Right lung (tissue), 10 donors: ENCODE measurements around the gene NTNG2. TPM values are rescaled to one million over a fixed set of nuclear protein-coding genes. Genes with fewer than 3 reads are reported as not detected.
"Not testable (repeated sequence)": the region's sequence is repeated elsewhere in the genome, so short reads cannot be mapped to it uniquely, and the experiment has no call there.

Source experiments
- DNase-seq, 2 donors: peaks; one replicate each; pipeline ENCODE4 v3.0.0-alpha.2; 2013
- long read RNA-seq, 8 donors: transcript quantifications; one replicate each; lab custom pipeline, GENCODE V29; 2026
- polyA plus RNA-seq, 5 donors: library from polyadenylated mRNA; unstranded; fragments of 120-200 nt; gene quantifications; one replicate each; pipeline versions ENCODE4 v1.2.1 to v1.2.3, GENCODE V29; 2013; ENCODE audit warnings: inconsistent platforms in 1 of 5, low replicate concordance in 1 of 5; ENCODE audit not compliant: insufficient read length in 5 of 5, insufficient read depth in 1 of 5

NTNG2 gene, protein sequence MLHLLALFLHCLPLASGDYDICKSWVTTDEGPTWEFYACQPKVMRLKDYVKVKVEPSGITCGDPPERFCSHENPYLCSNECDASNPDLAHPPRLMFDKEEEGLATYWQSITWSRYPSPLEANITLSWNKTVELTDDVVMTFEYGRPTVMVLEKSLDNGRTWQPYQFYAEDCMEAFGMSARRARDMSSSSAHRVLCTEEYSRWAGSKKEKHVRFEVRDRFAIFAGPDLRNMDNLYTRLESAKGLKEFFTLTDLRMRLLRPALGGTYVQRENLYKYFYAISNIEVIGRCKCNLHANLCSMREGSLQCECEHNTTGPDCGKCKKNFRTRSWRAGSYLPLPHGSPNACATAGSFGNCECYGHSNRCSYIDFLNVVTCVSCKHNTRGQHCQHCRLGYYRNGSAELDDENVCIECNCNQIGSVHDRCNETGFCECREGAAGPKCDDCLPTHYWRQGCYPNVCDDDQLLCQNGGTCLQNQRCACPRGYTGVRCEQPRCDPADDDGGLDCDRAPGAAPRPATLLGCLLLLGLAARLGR
- 1 to 10 TPM in 1 of 5 donors, under 1 TPM in 4; 0.46 to 1.4 (median 0.59) TPM for polyA plus RNA-seq
- long read RNA-seq, donor 1 = 0 reads
- long read RNA-seq, donor 2, partial matches to known transcripts = 0 of 2 reads
- long read RNA-seq, donor 2, other reads (novel, unspliced or antisense) = 0 of 2 reads
- long read RNA-seq, donor 3 = 0 reads
- long read RNA-seq, donor 4 = 0 reads
- long read RNA-seq, donor 5 = 0 reads
- long read RNA-seq, donor 6, partial matches to known transcripts = 0 of 1 reads
- long read RNA-seq, donor 6, other reads (novel, unspliced or antisense) = 0 of 1 reads
- long read RNA-seq, donor 7 = 0 reads
- long read RNA-seq, donor 8 = 0 reads

DNA sequence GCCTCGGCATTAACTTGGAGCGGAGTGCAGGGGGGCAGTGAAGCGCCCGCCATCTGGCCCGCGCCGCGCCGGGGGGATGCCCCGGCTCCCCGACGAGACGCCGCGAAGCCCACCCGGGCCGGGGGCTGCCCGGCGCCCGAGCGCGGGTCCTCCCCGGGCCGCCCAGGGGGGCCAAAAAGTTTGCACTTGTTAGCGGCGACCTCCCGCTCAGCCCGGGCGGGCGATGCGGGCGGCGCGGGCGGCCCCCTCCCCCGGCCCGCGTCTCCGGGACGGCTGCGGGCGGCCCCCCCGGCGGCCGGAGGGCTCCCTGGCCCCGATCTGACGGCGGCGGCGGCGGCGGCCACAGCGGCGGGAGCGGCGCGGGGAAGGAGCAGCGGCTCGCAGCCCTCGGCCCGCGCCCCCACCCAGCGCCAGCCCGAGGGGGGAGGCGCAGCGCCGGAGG lies at the start of gene NTNG2:
Gene NTNG2, plus strand, starts transcription at position 316 of the 442 bp plus-strand sequence. CDS start 4,774 bp downstream, outside the sequence.
- no peak for DNase-seq

DNA sequence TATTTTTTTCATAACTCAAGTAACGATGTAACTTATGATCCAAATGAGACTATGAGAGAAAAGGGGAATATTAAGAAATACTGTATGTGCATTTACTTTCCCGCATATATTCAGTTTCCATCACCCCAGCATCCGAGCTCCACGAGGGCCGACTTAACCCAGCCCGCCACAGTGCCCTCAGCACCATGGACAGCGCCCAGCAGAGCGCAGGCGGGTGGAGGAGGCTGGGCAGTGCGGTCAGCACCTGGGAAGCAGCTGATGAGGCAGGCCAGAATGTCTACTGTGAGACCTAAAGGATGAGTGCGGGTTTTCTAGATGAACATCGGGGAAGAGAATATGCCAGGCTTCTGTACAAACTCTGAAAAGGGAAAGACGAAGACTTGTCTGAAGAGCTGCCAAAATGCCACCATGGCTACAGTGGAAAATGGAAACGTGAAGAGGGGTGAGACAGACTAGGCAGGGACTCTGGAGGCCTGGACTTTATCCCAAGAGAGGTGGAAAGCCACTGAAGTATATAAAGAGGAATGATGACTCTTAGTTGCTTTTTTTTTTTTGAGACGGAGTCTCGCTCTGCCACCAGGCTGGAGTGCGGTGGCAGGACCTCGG lies 47.7 kb upstream of the NTNG2 start:
- peak; percentile 59 for DNase-seq

DNA sequence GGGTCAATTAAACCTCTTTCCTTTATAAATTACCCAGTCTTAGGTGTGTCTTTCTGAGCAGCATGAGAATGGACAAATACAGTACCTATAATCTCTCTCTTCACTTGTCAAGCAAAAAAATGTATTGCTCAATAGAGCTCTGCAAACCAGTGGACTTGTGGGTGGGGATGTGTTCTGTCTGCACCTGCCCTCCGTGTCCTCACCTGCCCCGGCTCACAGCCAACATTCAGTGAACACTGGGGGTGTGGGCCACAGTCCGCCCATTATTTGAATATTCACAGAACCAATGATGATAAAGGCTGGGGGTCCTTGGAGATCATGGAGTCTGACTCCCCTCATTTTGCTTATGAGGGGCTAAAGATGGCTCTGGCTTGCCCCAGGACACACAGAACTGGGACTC lies 45.3 kb upstream of the NTNG2 start:
- no peak for DNase-seq

DNA sequence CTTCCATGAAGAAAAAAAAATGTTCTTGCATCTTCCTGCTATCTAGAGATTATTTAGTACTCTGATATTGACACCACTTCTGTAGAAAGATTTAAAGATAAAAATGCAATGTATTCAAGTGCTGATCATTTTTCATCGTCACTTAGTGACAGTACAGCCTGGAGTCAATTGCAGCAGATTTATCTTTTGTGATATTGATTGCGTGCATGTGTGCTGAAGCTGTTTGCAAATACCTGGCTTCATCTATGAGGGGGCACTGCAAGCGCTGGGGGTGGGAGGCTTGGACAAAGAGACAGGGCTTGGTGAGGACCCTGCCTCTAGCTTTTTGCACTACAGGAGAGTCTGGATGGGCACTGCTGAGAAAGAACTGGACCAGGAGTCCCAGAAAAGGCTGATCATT lies 44.2 kb upstream of the NTNG2 start:
- no peak for DNase-seq

DNA sequence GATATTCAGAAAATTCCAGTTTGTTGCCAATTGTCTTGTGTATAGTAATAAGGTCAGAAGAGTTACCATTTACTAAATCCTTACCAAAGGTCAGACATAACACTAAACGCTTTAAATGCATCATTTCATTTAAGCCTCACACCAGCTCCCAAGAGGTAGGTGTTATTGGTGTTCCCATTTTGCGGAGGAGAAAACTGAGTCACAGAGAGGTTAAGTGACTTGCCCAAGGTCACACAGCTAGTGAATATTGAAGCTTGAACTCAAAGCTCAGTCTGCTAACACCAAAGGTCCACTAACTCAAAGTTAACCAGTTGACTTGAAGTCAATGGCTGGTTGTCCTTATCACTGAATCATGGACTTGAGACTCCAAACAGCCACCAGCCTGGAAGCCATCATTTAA lies 40.8 kb upstream of the NTNG2 start:
- DNase-seq = no peak

DNA sequence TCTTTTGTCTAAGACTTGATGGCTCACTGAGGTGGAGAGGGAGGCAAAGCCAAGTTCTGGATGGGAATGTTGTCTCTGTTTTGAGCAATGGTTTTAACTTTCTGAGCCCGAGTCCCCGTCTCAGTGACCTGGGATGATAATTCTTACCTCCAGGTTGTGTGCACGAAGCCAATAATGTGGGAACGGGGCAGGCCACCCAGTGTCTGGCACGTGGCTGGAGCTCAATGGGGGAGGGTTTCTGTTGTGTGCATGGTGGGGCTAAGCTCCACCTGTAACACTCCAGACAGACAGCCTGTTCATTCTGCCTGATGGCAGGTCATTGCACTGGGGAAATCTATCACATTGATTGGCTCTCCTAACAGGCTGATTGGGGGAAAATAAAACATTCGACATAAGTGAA lies 37.1 kb upstream of the NTNG2 start:
- no peak for DNase-seq

DNA sequence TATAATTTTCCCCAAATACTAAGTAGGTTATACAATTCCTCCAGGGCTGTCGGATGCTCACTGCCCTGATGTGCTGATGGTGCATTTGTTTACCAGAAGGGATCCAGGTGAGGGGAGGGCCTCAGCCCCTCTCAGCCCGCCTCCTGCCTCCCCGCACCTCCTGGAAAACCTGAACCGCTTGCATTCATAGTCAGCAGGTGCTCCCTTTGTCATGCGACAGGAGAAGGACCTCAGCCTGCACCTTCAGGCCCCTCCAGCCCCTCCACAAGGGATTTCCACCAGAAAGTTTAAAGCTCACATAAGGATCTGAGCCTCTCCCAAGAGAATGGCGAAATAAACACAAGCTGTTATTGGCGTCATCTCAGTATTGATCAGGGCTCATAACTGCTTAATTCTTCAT lies 36.5 kb upstream of the NTNG2 start:
- no peak for DNase-seq

DNA sequence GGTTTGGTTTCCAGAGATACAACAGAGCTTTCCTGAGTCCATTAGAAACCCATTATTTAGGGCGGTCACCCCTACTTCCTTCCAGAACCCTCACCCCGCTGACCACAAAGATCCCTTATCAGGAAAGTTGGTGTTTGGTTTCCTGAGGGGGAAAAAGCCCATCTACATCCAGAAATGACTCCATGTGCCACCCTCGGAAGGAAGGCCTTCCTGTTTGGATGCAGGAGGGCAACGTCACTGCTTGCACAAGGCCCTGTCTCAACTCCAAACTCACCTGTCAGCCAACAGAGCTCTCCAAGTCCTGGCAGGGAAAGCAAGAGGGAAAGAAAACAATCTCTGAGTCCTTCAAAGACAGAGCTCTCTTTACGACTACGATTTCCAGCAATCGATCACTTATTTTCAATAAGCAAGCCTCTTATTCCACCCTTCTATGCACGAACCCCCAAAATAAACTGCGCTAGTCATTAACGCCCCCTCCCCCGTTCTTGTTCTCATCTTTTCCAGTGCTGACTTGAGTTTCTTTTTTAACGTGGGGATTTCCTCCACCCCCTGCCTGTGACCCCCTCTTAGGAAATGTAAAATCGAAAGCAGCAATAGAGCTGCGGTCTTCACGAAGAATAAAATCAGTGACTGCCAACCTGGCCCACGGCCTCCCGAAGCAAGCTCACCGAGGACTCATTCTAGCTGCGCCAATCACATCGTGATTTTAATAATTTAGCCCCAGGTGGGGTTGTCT lies 35.7 kb upstream of the NTNG2 start:
- DNase-seq = no peak

DNA sequence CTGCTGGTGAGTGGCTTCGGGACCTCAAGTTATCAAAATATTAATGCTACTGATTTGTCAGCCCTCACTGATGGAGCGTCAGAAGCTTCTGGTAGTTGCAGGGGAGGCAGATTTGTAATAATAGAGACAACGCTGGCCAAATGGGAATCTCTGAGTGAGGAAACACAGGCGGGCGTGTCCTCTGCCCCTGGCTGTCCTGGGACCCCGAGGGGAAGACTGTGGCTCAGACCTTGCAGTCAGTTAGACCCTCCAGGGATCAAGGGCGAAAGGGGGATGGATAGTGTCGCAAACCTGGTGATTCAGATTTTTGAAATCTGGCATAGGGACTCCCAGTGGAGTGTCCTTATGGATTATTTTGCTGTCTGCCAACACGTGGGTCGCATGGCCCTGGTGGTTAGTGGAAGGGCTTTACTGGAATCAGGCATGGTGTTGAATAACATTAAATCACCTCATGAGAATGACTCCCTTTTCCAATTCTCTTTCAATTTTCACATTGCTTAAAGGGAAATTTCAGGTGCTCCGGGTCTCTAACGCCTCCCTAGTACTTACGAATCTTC lies 35.1 kb upstream of the NTNG2 start:
- DNase-seq = no peak

DNA sequence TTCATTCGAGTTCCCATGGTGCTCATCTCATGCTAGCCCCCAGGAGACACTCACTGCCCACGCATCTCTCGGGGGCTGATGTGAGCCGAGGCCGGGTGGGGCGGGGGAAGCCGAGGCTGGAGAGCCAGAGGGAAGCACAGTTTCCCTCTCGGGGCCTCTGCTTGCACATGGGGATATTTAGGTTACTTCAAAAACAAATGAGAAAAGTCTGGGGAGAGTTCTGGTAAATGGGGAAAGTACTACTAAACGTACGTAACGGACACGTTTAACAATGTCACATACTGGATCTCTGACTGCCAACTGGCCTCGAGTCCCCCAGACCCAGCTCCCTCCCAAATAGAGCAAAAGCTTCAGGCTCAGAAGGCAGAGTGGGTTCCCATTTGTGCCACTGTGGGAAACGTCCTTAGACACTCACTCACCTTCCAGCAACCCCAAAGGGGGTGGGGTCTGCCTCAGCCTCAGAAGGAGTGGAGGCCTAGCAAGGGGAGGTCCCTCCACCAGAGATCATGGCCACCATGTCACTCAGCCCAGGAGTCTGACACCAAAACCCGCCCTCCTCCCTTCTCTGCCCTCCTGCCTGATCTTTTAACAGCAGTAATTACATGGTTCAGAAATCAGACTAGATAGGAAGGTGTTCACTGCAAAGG lies 33.8 kb upstream of the NTNG2 start:
- DNase-seq = no peak

DNA sequence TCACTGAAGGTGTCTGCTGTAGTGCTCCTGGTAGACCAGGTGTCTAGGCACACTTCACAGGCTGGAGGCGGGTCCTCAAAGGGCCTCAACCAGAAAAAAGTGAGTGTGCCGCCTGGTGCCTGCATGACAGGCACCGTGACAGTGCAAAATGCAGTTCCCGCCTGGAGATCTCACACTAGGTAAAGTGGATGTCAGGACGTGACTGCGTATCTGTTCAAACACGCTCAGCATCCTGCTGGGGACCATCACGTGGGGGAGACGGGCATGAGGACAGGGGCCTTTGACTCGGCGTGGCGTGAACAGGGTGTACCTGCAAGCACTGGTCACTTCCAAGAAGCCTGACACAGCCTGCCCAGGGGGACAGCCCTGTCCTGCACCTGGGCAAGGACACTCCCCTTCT lies 32.3 kb upstream of the NTNG2 start:
- no peak for DNase-seq

DNA sequence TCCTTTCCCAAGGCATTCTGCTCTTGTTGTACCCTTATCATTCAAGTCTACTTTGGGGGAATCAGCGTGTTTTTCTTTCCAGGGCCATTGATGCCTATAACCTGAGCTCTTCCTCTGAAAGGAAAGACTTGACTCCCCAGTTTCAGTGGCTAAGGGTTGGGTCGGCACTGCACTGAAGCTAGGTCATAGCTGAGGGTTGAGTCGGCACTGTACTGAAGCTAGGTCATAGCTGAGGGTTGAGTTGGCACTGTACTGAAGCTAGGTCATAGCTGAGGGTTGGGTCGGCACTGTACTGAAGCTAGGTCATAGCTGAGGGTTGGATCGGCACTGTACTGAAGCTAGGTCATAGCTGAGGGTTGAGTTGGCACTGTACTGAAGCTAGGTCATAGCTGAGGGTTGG lies 27.8 kb upstream of the NTNG2 start:
- DNase-seq = not testable (repeated sequence)

DNA sequence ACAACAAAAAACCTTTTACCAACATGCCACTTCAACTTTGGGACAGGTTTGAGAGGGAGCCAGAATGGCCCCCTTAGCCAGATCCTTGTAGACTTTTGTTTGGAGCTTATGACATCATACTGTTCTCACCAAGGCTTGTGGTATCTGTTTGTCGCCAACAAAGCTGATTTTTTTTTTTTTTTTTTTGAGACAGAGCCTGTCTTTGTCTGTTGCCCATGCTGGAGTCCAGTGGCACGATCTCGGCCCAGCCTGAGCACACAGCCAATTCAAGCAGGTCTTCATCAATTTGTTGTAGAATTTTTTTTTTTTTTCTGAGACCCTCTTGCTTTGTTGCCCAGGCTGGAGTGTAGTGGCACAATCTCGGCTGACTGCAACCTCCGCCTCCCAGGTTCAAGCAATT lies 26.4 kb upstream of the NTNG2 start:
- no peak for DNase-seq

DNA sequence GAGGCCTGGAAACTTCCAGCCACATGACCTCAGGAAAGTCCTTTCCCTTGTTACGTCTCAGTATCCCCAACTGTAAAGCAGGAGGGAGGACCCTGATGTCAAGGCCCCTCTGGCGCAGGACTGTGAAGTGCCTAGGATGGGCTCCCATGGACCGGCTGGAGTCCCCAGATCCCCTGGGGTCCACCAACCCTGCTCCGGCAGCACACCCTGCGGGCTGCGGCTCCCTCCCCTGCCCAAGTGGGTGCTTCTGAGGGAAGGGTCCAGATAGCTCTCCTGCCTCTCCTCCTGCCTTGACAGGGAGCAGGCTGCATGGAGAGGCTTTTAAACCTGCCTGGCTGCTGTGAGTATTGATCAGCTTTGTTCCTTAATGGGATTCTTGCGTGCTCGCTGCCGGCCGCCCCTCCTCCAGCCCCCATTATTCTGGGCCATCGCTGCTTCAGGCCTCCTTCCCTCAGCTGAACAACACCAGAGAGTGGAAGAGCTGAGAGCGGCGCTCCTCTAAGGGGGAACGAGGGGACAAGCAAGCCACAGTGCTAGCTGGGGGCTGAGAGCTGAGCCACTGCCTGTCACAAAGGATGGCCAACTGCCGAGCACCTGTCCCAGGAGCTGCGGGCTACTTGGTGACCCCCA lies 25.6 kb upstream of the NTNG2 start:
- DNase-seq = no peak

DNA sequence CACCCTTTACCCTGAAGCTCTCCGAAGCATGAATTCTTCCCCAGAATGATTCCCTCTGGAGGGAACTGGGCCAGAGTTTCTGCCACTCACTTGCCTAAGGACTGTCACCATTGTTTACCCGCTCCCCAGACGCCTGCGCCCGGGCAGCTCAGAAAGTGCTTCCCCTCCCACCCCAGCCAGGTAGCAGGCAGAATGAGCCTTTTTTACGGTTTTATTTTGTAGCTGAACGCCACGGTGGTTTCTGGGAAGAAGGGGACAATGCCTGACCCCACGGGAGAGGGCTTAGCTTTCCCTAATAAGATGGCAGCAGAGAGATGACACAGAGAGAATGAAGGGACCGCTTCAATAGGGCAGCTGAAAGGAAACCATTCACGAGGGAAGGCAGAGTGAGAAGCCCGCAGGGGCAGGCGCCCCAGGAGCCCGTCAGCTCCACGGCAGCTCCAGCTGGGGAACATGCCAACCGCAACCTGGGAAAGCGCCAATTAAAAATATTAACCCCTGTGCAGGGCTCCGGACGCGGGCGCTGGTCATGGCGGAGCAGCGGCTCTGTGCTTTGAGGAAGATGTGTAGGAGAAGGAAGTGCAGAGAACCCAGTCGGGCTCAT lies 20.4 kb upstream of the NTNG2 start:
- no peak for DNase-seq

DNA sequence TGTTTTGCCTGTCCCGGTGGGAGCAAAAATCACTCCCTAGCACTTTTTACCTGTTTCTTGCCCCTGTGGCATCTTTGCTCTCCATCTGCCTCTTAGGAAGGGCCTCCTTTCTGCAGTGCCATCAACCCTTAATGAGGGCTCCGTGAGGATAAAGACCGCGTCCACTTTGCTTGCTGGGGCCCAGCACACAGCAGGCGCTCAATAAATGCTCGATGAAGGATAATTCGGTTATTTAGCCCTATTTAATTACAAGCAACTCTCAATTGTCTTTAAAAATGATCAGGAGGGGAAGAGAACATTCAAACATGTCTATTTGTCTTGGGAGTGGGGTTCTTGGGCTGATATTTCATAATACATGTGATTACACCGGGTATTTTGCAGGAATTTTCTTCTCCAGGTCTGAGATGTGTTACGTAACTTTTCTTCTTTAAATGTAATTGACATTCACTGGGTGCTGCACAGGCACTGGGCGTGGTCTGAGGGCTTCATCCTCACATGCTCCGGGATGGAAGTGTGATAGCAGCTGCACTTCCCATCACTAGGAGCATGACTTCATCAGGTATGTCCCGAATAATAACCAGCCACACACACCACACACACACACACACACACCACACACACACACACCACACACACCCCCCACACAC lies 19.8 kb upstream of the NTNG2 start:
- DNase-seq = no peak

DNA sequence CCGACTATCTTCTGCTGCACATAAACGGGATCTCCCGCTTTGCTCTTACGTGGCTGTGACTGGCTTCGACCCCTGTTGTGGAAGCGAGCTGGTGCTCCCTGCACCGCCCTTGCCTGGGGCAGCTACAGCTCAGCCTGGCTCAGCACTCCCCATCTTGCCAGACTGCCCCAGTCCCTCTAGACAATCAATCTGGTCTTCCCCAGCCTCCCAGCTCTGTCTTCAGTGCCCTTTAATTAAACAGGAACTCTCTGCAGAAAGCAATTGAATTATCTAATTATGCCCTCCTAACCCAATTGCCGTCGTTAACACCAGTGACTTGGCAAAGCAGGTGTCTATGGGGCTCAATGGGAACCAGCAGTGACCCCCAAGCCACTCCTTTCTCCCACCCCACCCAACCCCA lies 18.9 kb upstream of the NTNG2 start:
- no peak for DNase-seq

DNA sequence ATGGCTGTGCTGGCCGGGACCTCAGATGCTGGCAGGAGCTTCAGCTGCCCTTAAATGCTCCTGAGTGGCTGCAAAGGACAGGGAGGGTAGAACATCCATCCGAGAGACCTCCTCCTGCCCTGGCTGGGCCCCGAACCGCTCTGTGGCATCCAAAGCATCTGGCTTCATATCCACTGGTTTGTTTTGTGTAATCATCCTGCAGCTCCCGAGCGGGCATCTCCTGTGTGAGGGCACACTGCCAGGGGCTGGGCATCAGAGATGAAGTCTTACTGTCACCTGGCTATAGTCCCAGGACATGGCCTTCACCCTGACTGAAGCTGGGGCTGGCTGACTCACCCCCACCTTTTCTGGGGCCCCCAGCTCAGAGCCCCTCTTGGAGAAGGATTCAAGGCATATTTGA lies 18.5 kb upstream of the NTNG2 start:
- no peak for DNase-seq

DNA sequence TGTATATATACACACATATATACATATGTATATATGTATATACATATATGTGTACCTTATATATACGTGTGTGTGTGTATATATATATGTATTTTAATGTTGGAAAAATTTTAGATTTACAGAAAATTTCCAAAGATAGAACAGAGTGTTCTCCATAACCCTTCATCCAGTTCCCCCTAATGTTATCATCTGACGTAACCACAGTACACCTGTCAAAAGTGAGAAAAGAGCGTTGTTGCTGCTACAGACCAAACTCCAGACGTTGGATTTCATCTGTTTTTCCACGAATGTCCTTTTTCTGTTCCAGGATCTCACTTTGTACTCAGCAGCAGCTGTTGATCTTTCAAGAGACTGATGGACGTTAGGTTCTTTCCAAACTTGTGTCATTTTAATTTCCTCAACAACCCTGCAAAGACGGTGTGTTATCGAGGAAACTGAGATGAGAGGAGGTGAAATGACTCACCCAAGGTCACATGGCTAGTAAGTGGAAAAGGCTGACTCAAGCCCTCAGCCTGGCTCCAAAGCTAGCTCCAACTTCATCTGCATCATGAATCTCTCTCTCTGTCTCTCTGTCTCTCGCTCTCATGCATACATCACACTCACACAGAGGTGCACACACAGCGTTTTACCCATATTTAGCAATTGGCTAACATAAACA lies 17.0 kb upstream of the NTNG2 start:
- no peak for DNase-seq
